Neural cell (in vitro differentiated cells): ENCODE data around the gene LY6G5B. TPM values are rescaled to one million over a fixed set of nuclear protein-coding genes. Genes with fewer than 3 reads are reported as not detected.

Source experiments
- H2AFZ ChIP-seq: fragments of 200-600, 300-800 bp; sonication (generic), shearing (Covaris generic); 2 replicates; pipeline ENCODE4 v1.6.0; 2014; ENCODE audit warnings: low read depth, mild to moderate bottlenecking, antibody characterized with exemption, low read length, moderate library complexity
- H3F3A ChIP-seq: fragments of 200-600 bp; shearing (Covaris generic); 2 replicates; pipeline ENCODE4 v1.6.1; 2016; ENCODE audit warnings: mild to moderate bottlenecking, moderate library complexity, mixed read lengths, antibody characterized with exemption, low read length; ENCODE audit not compliant: insufficient read depth, poor library complexity, severe bottlenecking
- H3K27ac ChIP-seq: fragments of 200-600, 300-800 bp; sonication (generic), shearing (Covaris generic); 2 replicates; pipeline ENCODE4 v1.5.1; 2014; ENCODE audit warnings: mild to moderate bottlenecking, low read length, moderate library complexity
- H3K27me3 ChIP-seq: fragments of 300-800, 200-600 bp; sonication (generic), shearing (Covaris generic); 2 replicates; pipeline ENCODE4 v1.6.0; 2014; ENCODE audit warnings: mild to moderate bottlenecking, low read depth, low read length, moderate library complexity; ENCODE audit not compliant: insufficient read depth
- H3K36me3 ChIP-seq: fragments of 300-800, 200-600 bp; sonication (generic), shearing (Covaris generic); 2 replicates; pipeline ENCODE4 v1.5.1; 2014; ENCODE audit warnings: mild to moderate bottlenecking, antibody characterized with exemption, low read length, moderate library complexity; ENCODE audit not compliant: insufficient read depth
- H3K4me2 ChIP-seq: fragments of 300-800, 200-600 bp; sonication (generic), shearing (Covaris generic); 2 replicates; pipeline ENCODE4 v1.6.0; 2014; ENCODE audit warnings: mild to moderate bottlenecking, low read length
- H3K4me3 ChIP-seq: fragments of 300-800, 200-600 bp; sonication (generic), shearing (Covaris generic); 2 replicates; pipeline ENCODE4 v1.5.1; 2014; ENCODE audit warnings: mild to moderate bottlenecking, low read length, moderate library complexity
- H3K79me2 ChIP-seq: fragments of 200-600 bp; shearing (Covaris generic); replicated peaks from 2 replicates; pipeline ENCODE4 v1.6.0; 2014; ENCODE audit warnings: mild to moderate bottlenecking, low read length, moderate library complexity; ENCODE audit not compliant: insufficient read depth
- H3K9ac ChIP-seq: fragments of 300-800, 200-600 bp; sonication (generic), shearing (Covaris generic); 2 replicates; pipeline ENCODE4 v1.6.1; 2016; ENCODE audit warnings: mild to moderate bottlenecking, low read length, mixed read lengths
- H3K9me2 ChIP-seq: fragments of 200-600 bp; shearing (Covaris generic); 2 replicates; pipeline ENCODE4 v1.6.1; 2016; ENCODE audit warnings: mild to moderate bottlenecking, low read length, mixed read lengths; ENCODE audit not compliant: insufficient read depth
- H3K9me3 ChIP-seq: fragments of 200-600, 300-800 bp; sonication (generic), shearing (Covaris generic); 2 replicates; pipeline ENCODE4 v1.6.1; 2016; ENCODE audit warnings: mild to moderate bottlenecking, mixed run types, low read length, moderate library complexity, mixed read lengths
- H4K20me1 ChIP-seq: fragments of 200-600 bp; shearing (Covaris generic); 2 replicates; pipeline ENCODE4 v1.6.1; 2016; ENCODE audit warnings: mild to moderate bottlenecking, mixed run types; ENCODE audit not compliant: insufficient read depth
- EP300 ChIP-seq: fragments of 450-650 bp; conservative IDR thresholded peaks from 2 replicates; pipeline ENCODE4 v1.6.1; 2014; ENCODE audit warnings: antibody characterized with exemption, mild to moderate bottlenecking, moderate library complexity; ENCODE audit not compliant: poor library complexity, severe bottlenecking
- EZH2 ChIP-seq: fragments of 200-600, 300-800 bp; shearing (Covaris generic), sonication (generic); IDR thresholded peaks from 2 replicates; pipeline ENCODE4 v1.6.1; 2014; ENCODE audit warnings: antibody characterized with exemption, low read length, borderline replicate concordance, mild to moderate bottlenecking; ENCODE audit not compliant: insufficient read depth, poor library complexity, severe bottlenecking
- MXI1 ChIP-seq: fragments of 450-650 bp; conservative IDR thresholded peaks from 2 replicates; pipeline ENCODE4 v1.6.1; 2014; ENCODE audit warnings: antibody characterized with exemption, mild to moderate bottlenecking; ENCODE audit not compliant: poor library complexity, severe bottlenecking
- POLR2AphosphoS5 ChIP-seq: IDR thresholded peaks from 2 replicates; pipeline ENCODE4 v1.6.1; 2012
- RAD21 ChIP-seq: fragments of 450-650 bp; conservative IDR thresholded peaks from 2 replicates; pipeline ENCODE4 v1.6.1; 2014; ENCODE audit warnings: antibody characterized with exemption, mild to moderate bottlenecking, moderate library complexity
- SMC3 ChIP-seq: fragments of 450-650 bp; conservative IDR thresholded peaks from 2 replicates; pipeline ENCODE4 v1.6.1; 2014; ENCODE audit warnings: antibody characterized with exemption, mild to moderate bottlenecking, moderate library complexity; ENCODE audit not compliant: poor library complexity
- TAF1 ChIP-seq: IDR thresholded peaks from 2 replicates; pipeline ENCODE4 v1.6.1; 2012; ENCODE audit warnings: low read depth
- polyA plus RNA-seq: library from polyadenylated mRNA; depleted of rRNA; stranded (reverse); fragments of >200 nt; gene quantifications from 2 replicates; pipeline ENCODE4 v1.2.3, GENCODE V29; 2014
- TF ChIP-seq, protein P1 (sequence below): IDR thresholded peaks from 2 replicates; pipeline ENCODE4 v1.6.1; 2012; ENCODE audit warnings: borderline replicate concordance
- TF ChIP-seq, protein P2 (sequence below): fragments of 450-650 bp; IDR thresholded peaks from 2 replicates; pipeline ENCODE4 v1.5.1; 2014; ENCODE audit warnings: antibody characterized with exemption, mild to moderate bottlenecking, moderate library complexity; ENCODE audit not compliant: poor library complexity, severe bottlenecking

Gene LY6G5B
- polyA plus RNA-seq, 1 donor from 2014 or later = 4.0 TPM

GRCh38 chr6:31626952-31627351 is 42.8 kb upstream of the LY6G5B start:
- Histone ChIP-seq H3K27ac (no peak overlapping the region), H3K36me3 (peaks cover 5% of the 10 kb centered on the region), H3K9ac (no peak overlapping the region), H3F3A (no peaks in the 10 kb centered on the region), H3K4me3 (no peak overlapping the region), H3K9me3 (no peaks in the 10 kb centered on the region), H4K20me1 (no peaks in the 10 kb centered on the region), H3K79me2 (peaks cover 40% of the 10 kb centered on the region), H3K9me2 (no peaks in the 10 kb centered on the region), H3K4me2 (no peak overlapping the region), H3K27me3 (no peaks in the 10 kb centered on the region), H2AFZ (no peak overlapping the region)
- TF ChIP-seq SMC3 = no peak
- TF ChIP-seq, protein P1, sequence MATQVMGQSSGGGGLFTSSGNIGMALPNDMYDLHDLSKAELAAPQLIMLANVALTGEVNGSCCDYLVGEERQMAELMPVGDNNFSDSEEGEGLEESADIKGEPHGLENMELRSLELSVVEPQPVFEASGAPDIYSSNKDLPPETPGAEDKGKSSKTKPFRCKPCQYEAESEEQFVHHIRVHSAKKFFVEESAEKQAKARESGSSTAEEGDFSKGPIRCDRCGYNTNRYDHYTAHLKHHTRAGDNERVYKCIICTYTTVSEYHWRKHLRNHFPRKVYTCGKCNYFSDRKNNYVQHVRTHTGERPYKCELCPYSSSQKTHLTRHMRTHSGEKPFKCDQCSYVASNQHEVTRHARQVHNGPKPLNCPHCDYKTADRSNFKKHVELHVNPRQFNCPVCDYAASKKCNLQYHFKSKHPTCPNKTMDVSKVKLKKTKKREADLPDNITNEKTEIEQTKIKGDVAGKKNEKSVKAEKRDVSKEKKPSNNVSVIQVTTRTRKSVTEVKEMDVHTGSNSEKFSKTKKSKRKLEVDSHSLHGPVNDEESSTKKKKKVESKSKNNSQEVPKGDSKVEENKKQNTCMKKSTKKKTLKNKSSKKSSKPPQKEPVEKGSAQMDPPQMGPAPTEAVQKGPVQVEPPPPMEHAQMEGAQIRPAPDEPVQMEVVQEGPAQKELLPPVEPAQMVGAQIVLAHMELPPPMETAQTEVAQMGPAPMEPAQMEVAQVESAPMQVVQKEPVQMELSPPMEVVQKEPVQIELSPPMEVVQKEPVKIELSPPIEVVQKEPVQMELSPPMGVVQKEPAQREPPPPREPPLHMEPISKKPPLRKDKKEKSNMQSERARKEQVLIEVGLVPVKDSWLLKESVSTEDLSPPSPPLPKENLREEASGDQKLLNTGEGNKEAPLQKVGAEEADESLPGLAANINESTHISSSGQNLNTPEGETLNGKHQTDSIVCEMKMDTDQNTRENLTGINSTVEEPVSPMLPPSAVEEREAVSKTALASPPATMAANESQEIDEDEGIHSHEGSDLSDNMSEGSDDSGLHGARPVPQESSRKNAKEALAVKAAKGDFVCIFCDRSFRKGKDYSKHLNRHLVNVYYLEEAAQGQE = no peak
- no peak for TF ChIP-seq EP300
- no peak for TF ChIP-seq EZH2
- TF ChIP-seq POLR2AphosphoS5 = no peak
- TF ChIP-seq, protein P2, sequence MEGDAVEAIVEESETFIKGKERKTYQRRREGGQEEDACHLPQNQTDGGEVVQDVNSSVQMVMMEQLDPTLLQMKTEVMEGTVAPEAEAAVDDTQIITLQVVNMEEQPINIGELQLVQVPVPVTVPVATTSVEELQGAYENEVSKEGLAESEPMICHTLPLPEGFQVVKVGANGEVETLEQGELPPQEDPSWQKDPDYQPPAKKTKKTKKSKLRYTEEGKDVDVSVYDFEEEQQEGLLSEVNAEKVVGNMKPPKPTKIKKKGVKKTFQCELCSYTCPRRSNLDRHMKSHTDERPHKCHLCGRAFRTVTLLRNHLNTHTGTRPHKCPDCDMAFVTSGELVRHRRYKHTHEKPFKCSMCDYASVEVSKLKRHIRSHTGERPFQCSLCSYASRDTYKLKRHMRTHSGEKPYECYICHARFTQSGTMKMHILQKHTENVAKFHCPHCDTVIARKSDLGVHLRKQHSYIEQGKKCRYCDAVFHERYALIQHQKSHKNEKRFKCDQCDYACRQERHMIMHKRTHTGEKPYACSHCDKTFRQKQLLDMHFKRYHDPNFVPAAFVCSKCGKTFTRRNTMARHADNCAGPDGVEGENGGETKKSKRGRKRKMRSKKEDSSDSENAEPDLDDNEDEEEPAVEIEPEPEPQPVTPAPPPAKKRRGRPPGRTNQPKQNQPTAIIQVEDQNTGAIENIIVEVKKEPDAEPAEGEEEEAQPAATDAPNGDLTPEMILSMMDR = no peak
- no peak for TF ChIP-seq RAD21
- TF ChIP-seq MXI1 = no peak
- TF ChIP-seq TAF1 = no peak

DNA sequence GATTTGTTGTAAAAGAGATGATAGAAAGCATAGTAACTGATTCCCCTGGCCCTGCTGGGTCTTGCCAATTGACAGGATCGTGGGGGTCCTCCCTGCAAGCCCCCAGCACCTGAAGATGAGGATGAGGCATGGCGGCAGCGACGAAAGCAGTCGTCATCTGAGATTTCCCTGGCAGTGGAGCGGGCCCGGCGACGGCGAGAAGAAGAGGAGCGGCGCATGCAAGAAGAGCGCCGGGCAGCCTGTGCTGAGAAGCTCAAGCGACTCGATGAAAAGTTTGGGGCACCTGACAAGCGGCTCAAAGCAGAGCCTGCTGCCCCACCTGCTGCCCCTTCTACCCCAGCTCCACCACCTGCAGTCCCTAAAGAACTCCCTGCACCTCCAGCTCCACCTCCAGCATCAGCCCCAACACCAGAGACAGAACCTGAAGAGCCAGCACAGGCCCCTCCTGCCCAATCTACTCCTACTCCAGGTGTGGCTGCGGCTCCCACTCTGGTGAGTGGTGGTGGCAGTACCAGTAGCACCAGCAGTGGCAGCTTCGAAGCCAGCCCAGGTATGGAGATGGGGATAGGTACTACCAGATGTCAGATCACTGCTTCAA is 42.0 kb upstream of the LY6G5B start:
- H3K4me3 ChIP-seq = no peak overlapping the region
- no peaks in the 10 kb centered on the region for H3K27me3 ChIP-seq
- H3K9me3 ChIP-seq = no peaks in the 10 kb centered on the region
- peaks cover 32% of the 10 kb centered on the region for H3K79me2 ChIP-seq
- no peaks in the 10 kb centered on the region for H4K20me1 ChIP-seq
- peaks cover 5% of the 10 kb centered on the region for H3K36me3 ChIP-seq
- H2AFZ ChIP-seq = no peak overlapping the region
- no peaks in the 10 kb centered on the region for H3K9me2 ChIP-seq
- no peaks in the 10 kb centered on the region for H3F3A ChIP-seq
- no peak overlapping the region for H3K4me2 ChIP-seq
- no peak overlapping the region for H3K27ac ChIP-seq
- TF ChIP-seq MXI1 (no peak), POLR2AphosphoS5 (no peak), TAF1 (no peak)
- H3K9ac ChIP-seq = no peak overlapping the region
